Esophagus muscularis mucosa (tissue), 4 donors: Measurements from ENCODE around the gene DQX1. TPM values are rescaled to one million over a fixed set of nuclear protein-coding genes. Genes with fewer than 3 reads are reported as not detected.

Experiments used
- total RNA-seq, 4 donors: library from RNA; depleted of rRNA; stranded (reverse); fragments of >200 nt; gene quantifications; one replicate each; pipeline versions ENCODE4 v1.1.0 to v1.2.1, GENCODE V29; 2016

Gene DQX1
- total RNA-seq, 4 donors from 2014 or later = not detected

Other genes starting within 250 kb of the DQX1 start
- 1 to 10 TPM in 3 of 4 donors, under 1 TPM in 1; 0.50 to 1.8 (median 1.4) TPM for gene SLC4A5, start 182.8 kb downstream of the DQX1 start, total RNA-seq
- gene DCTN1, start 145.9 kb downstream of the DQX1 start, total RNA-seq = 100 to 1,000 TPM; 136 to 188 (median 162) TPM
- gene C2orf81, start 104.6 kb downstream of the DQX1 start, total RNA-seq = 1 to 10 TPM in 3 of 4 donors, under 1 TPM in 1; 0.66 to 4.6 (median 3.2) TPM
- 10 to 100 TPM in 2 of 4 donors, 1 to 10 TPM in 2; 7.6 to 14.6 (median 11.9) TPM for gene WDR54, start 104.5 kb downstream of the DQX1 start, total RNA-seq
- 10 to 100 TPM in 2 of 4 donors, 1 to 10 TPM in 2; 8.4 to 14.1 (median 11.3) TPM for gene RTKN, start 84.3 kb downstream of the DQX1 start, total RNA-seq
- gene INO80B, start 71.1 kb downstream of the DQX1 start, total RNA-seq = 10 to 100 TPM in 3 of 4 donors, 1 to 10 TPM in 1; 8.7 to 16.6 (median 10.6) TPM
- 10 to 100 TPM; 40.0 to 56.4 (median 47.2) TPM for gene WBP1, start 67.8 kb downstream of the DQX1 start, total RNA-seq
- gene MOGS, start 60.8 kb downstream of the DQX1 start, total RNA-seq = 10 to 100 TPM; 20.8 to 38.7 (median 28.3) TPM
- 10 to 100 TPM; 15.4 to 40.4 (median 38.8) TPM for gene MRPL53, start 53.6 kb downstream of the DQX1 start, total RNA-seq
- 10 to 100 TPM in 3 of 4 donors, 1 to 10 TPM in 1; 9.6 to 27.8 (median 19.2) TPM for gene CCDC142, start 43.2 kb downstream of the DQX1 start, total RNA-seq
- 10 to 100 TPM; 17.4 to 23.0 (median 20.6) TPM for gene TTC31, start 43.1 kb downstream of the DQX1 start, total RNA-seq
- gene LBX2, start 26.6 kb downstream of the DQX1 start, total RNA-seq = 1 to 10 TPM in 1 of 4 donors, under 1 TPM in 3; 0.32 to 1.7 (median 0.84) TPM
- gene PCGF1, start 18.5 kb downstream of the DQX1 start, total RNA-seq = 10 to 100 TPM; 11.3 to 14.1 (median 12.7) TPM
- under 1 TPM in 3 of 4 donors, not detected in 1; 0.42 to 0.99 (median 0.84) TPM for gene TLX2, start 11.8 kb downstream of the DQX1 start, total RNA-seq
- 10 to 100 TPM; 83.6 to 95.1 (median 89.6) TPM for gene AUP1, start 3.5 kb upstream of the DQX1 start, total RNA-seq
- gene HTRA2, start 3.7 kb upstream of the DQX1 start, total RNA-seq = 10 to 100 TPM; 29.7 to 37.9 (median 31.9) TPM
- 1 to 10 TPM; 7.1 to 8.6 (median 7.7) TPM for gene LOXL3, start 27.7 kb upstream of the DQX1 start, total RNA-seq
- 10 to 100 TPM; 11.9 to 26.5 (median 19.3) TPM for gene DOK1, start 28.5 kb upstream of the DQX1 start, total RNA-seq
- gene M1AP, start 122.1 kb upstream of the DQX1 start, total RNA-seq = under 1 TPM in 2 of 4 donors, not detected in 2; 0.17 to 0.42 TPM
- 1 to 10 TPM; 2.8 to 5.5 (median 5.3) TPM for gene SEMA4F, start 128.0 kb upstream of the DQX1 start, total RNA-seq